ENCODE data around the gene SYT2. TPM values are rescaled to one million over a fixed set of nuclear protein-coding genes. Genes with fewer than 3 reads are reported as not detected.
"Not testable (repeated sequence)": the region's sequence is repeated elsewhere in the genome, so short reads cannot be mapped to it uniquely, and the experiment has no call there.

The SYT2 gene
- total RNA-seq, 2 experiments from 2014 or later: not detected

- intact Hi-C loops (cut with micrococcal nuclease); H3K4me3 Mint-ChIP-seq; H3K27ac Mint-ChIP-seq; H3K4me1 Mint-ChIP-seq (ENCODE audit: low read depth); CTCF ChIA-PET; H3K36me3 Mint-ChIP-seq; DNase-seq; H3K9me3 Mint-ChIP-seq; POLR2A ChIA-PET; H3K27me3 Mint-ChIP-seq: not testable (repeated sequence)
Observed at GRCh38 chr1:202546796-202547195, 163.5 kb downstream of the SYT2 start.

- DNase-seq; H3K4me3 Mint-ChIP-seq; POLR2A ChIA-PET; H3K36me3 Mint-ChIP-seq; H3K27ac Mint-ChIP-seq; H3K4me1 Mint-ChIP-seq (ENCODE audit: low read depth); CTCF ChIA-PET; H3K9me3 Mint-ChIP-seq; H3K27me3 Mint-ChIP-seq; intact Hi-C loops (cut with micrococcal nuclease): not testable (repeated sequence)
Observed at GRCh38 chr1:202546377-202546776, 163.9 kb downstream of the SYT2 start.

DNA sequence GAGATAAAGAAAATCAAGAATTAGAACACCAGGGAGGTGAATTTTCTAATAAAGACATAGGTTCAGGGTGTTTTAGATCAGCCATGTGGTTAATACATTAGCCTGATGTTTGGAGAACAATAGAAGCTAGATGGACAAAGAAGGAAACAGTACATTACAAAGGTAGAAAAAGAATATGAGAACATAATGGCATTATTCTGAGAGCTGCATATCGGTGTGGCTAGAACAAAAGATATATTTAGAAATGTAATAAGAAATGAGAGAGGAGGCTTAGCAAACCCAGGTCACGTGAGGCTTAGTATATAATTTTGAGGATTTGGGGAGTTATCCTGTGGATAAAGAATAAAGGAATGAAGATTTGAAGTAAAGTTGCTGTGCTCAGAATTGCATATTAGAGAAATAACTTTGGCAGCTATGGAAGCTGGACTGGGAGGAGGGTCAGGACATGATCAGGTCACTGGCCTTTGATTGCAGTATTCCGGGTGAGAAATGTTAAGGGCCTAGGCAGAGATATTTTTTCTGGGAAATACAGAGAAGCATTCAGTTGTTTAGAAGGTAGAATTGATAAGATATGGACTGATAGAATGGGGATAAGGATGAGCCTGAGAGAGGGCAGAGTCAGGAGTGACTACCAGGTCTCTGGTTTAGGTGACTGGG is 164.5 kb downstream of the SYT2 start:
- H3K27ac Mint-ChIP-seq; H3K9me3 Mint-ChIP-seq; H3K36me3 Mint-ChIP-seq; H3K4me3 Mint-ChIP-seq; DNase-seq; POLR2A ChIA-PET; H3K27me3 Mint-ChIP-seq; intact Hi-C loops (cut with micrococcal nuclease); H3K4me1 Mint-ChIP-seq (ENCODE audit: low read depth): not testable (repeated sequence)
- CTCF ChIA-PET: interaction anchor here (1.4 kb wide), 1 partner anchor 27 kb away, joined by 3 read pairs; no protein-coding TSS in a partner anchor

DNA sequence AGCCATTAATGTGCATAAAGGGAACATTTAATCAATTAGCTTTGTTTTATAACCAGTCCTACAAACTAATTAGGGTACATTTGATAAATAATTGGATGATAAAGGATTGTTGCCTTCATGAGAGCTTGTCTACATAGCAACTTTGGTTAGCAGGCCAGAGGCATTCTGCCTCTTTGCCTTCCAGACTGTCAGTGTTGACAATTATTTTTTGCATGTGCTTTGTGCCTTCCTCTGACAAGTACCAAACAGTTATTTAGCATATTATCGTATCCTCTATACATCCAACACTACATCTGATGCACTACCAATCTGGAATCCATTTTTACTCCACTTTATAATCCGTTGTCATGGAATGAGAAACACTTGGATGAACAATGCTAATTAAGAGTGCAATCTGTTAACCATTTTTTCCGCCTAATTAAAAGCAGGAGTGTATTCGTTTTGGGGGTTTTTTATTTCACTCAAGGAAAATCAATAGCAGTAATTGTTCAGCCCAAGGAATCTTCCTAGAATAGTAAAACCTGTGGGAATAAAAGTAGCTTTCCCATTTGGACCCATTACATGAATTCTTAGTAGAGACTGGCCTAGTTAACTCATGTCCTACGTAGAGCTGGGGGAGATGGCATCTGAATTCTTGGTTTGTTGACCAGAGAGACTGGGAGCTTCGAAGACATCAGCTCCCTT is 165.3 kb downstream of the SYT2 start:
- H3K27me3 Mint-ChIP-seq; intact Hi-C loops (cut with micrococcal nuclease); DNase-seq; H3K9me3 Mint-ChIP-seq; H3K4me1 Mint-ChIP-seq (ENCODE audit: low read depth); POLR2A ChIA-PET; H3K36me3 Mint-ChIP-seq; H3K4me3 Mint-ChIP-seq; H3K27ac Mint-ChIP-seq: not testable (repeated sequence)
- CTCF ChIA-PET: interaction anchor here (1.4 kb wide), 1 partner anchor 28 kb away, joined by 3 read pairs; no protein-coding TSS in a partner anchor

DNA sequence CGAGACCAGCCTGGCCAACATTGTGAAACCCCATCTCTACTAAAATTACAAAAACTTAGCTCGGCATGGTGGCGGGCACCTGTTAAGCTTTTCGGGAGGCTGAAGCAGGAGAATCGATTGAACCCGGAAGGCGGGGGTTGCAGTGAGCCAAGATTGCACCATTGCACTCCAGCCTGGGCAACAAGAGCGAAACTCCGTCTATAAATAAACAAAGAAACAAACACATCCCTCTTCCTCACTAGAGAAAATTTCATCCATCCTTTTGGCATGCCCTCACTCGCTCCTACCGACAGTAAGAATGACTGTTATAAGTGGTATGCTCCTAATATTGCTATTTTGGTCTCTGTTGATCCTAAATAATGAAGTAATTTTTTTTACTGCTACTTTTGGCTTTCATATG is 166.7 kb downstream of the SYT2 start:
- DNase-seq; intact Hi-C loops (cut with micrococcal nuclease); H3K4me3 Mint-ChIP-seq; POLR2A ChIA-PET; CTCF ChIA-PET; H3K4me1 Mint-ChIP-seq (ENCODE audit: low read depth); H3K36me3 Mint-ChIP-seq; H3K9me3 Mint-ChIP-seq; H3K27me3 Mint-ChIP-seq; H3K27ac Mint-ChIP-seq: not testable (repeated sequence)

DNA sequence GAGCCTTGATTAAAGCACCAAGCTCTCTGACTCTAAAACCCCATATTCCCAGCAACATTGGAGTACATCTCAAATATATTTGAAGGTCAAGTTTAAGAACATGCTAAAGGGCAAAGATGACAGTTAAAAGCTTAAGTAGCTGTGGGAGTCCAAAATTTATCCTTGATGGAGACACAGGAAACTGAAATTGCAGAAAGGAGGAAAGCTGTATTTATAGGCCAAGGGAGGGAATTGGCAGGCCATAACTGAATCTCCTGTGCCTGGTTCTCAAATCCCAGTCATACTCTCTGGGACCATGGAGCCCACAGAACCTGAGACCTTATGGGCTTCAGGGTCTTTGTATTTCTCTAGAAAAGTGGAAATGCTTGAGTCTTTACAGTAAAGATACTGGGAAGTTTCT is 167.8 kb downstream of the SYT2 start:
- POLR2A ChIA-PET; H3K4me1 Mint-ChIP-seq (ENCODE audit: low read depth); intact Hi-C loops (cut with micrococcal nuclease); DNase-seq; H3K27ac Mint-ChIP-seq; H3K4me3 Mint-ChIP-seq; H3K9me3 Mint-ChIP-seq; H3K36me3 Mint-ChIP-seq; CTCF ChIA-PET; H3K27me3 Mint-ChIP-seq: not testable (repeated sequence)

DNA sequence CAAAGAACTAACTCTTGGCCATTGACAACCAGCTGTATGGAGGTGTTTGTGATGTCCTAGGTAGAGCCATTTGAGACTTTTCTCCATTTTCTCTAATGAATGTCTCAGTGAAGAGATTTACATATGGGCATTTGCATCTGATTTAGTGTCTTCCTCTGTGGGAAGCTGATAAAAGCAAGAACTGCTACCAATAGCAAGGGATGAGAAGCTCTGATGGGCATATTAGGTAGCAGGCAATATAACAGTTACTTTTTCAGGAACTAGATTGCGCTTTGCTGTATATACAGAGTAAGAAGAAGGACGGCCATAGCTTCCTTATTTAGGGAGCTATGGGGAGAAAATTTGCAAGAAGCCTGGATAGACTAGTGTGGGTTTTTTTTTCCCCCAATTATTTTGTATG is 169.4 kb downstream of the SYT2 start:
- H3K27ac Mint-ChIP-seq; intact Hi-C loops (cut with micrococcal nuclease); CTCF ChIA-PET; H3K4me3 Mint-ChIP-seq; H3K36me3 Mint-ChIP-seq; H3K27me3 Mint-ChIP-seq; H3K9me3 Mint-ChIP-seq; DNase-seq; POLR2A ChIA-PET; H3K4me1 Mint-ChIP-seq (ENCODE audit: low read depth): not testable (repeated sequence)

Other genes starting within 250 kb of the SYT2 start
- gene KDM5B, start 98.0 kb upstream of the SYT2 start, total RNA-seq: 10 to 100 TPM; 38.4 to 39.4 TPM
- gene PCAT6, start 100.5 kb upstream of the SYT2 start, total RNA-seq: under 1 TPM; 0.76 to 0.77 TPM
- 10 to 100 TPM in 1 of 2 experiments, 1 to 10 TPM in 1; 9.6 to 10.1 TPM for gene RABIF, start 178.7 kb upstream of the SYT2 start, total RNA-seq
- 10 to 100 TPM; 35.5 to 38.3 TPM for gene KLHL12, start 216.8 kb upstream of the SYT2 start, total RNA-seq
- 10 to 100 TPM; 75.2 to 76.6 TPM for gene ADIPOR1, start 247.9 kb upstream of the SYT2 start, total RNA-seq

Measured in activated CD4-positive, alpha-beta memory T cell treated with anti-CD3 and anti-CD28 coated beads for 36 hours (primary cell).